Measurements from ENCODE around the gene PTGFR. TPM values are rescaled to one million over a fixed set of nuclear protein-coding genes. Genes with fewer than 3 reads are reported as not detected.

The PTGFR gene
- total and polyA plus RNA-seq, 7 donors, result 0.23 to 3.0 (median 2.1) TPM

DNA sequence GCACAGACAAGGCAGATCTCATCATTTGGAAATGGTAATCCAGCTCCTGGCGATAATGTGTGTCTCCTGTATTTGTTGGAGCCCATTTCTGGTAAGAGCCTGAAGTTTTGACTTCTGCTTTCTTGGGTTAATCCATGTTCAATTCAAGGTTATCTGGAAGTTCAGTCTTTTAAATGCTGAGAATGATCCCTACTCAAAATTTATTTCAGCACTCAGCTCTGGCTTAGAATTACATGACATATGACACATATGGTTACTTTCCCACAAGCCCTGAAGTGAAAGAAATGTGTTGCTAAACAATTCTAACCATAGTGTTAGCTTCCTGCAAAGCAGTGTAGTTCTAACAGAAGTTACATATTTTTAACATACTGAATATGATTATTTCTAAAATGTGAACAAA, 2.7 kb downstream of the PTGFR start:
- peaks cover 0 to 12% (median 2%) of the 10 kb centered on the region in 3 donors for H3K27me3 ChIP-seq
- H3K4me1 ChIP-seq, result peaks cover 0 to 19% (median 11%) of the 10 kb centered on the region in 4 donors
- DNase-seq, result no peak
- 87 to 90% methylated on average over 1 of the region's 1 CpG for WGBS, 2 donors
- H3K27ac ChIP-seq, result no peak overlapping the region
- intact Hi-C loops (cut with DNase I), result no loop called here
- no peak overlapping the region for H3K4me3 ChIP-seq
- H3K36me3 ChIP-seq, result no peaks in the 10 kb centered on the region
- TF ChIP-seq POLR2A (IDR thresholded peaks at IDR 0.05) (no peak), POLR2AphosphoS5 (IDR thresholded peaks at IDR 0.05) (no peak), CTCF (IDR thresholded peaks at IDR 0.05) (no peak), EP300 (IDR thresholded peaks at IDR 0.05) (no peak)
- no peaks in the 10 kb centered on the region for H3K9me3 ChIP-seq

DNA sequence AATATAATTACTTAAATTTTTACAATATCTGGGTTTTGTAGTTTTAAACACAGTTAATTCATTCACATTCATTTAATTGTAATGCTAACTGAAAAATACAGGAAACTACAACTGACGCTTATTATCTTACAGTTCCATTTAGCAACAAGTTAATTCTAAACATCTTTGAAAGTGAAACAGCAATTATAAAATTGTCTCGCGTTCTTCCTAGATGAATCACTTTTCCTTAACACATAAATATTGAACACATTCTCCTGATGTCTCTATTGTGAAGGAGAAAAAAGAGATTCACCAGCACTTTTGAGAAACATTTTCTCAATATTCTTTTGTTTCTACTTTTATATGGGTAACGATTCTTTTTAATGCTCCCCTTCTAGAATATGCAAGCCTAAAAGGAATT, 6.4 kb downstream of the PTGFR start:
- no peak for TF ChIP-seq CTCF (IDR thresholded peaks at IDR 0.05)
- no peak for TF ChIP-seq POLR2A (IDR thresholded peaks at IDR 0.05)
- no peak for TF ChIP-seq EP300 (IDR thresholded peaks at IDR 0.05)
- no peak for TF ChIP-seq POLR2AphosphoS5 (IDR thresholded peaks at IDR 0.05)
- Histone ChIP-seq H3K36me3 (no peaks in the 10 kb centered on the region), H3K27ac (no peak overlapping the region), H3K4me3 (no peak overlapping the region), H3K4me1 (no peaks in the 10 kb centered on the region), H3K27me3 (no peaks in the 10 kb centered on the region), H3K9me3 (no peaks in the 10 kb centered on the region)
- DNase-seq, result no peak
- intact Hi-C loops (cut with DNase I), result no loop called here
- 75 to 77% methylated on average over 4 of the region's 4 CpGs for WGBS, 2 donors

- H3K27ac ChIP-seq, result no peak overlapping the region
- no peaks in the 10 kb centered on the region for H3K4me1 ChIP-seq
- DNase-seq, result no peak
- intact Hi-C loops (cut with DNase I), result no loop called here
- H3K36me3 ChIP-seq, result no peaks in the 10 kb centered on the region
- 27 to 54% methylated on average over 2 of the region's 2 CpGs for whole genome bisulfite sequencing, 2 donors
- H3K27me3 ChIP-seq, result no peaks in the 10 kb centered on the region
- no peak overlapping the region for H3K4me3 ChIP-seq
- H3K9me3 ChIP-seq, result no peaks in the 10 kb centered on the region
- TF ChIP-seq POLR2AphosphoS5 (IDR thresholded peaks at IDR 0.05) (no peak), EP300 (IDR thresholded peaks at IDR 0.05) (no peak), CTCF (IDR thresholded peaks at IDR 0.05) (no peak), POLR2A (IDR thresholded peaks at IDR 0.05) (no peak)
These were observed 9.8 kb downstream of the PTGFR start for GRCh38 chr1:78500529-78500928.

DNA sequence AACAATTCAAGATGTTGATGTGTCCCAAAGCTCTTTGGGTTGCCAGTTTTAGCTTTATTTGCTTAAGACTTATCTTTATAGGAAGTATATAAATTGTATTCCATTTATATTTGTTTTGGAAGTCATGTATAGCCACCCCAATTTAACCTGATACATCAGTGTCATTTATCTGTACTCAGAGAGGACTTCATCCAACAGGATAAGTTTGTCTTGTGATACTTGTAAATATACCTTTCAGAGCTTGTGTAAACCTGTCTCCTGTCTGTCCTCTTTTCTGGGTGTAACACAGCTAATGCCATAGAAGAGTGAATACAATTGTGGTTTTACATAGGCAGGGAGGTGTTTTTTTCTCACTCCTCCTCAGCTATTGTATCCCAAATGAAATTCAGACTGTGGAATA, 10.4 kb downstream of the PTGFR start:
- Histone ChIP-seq H3K9me3 (no peaks in the 10 kb centered on the region), H3K27ac (no peak overlapping the region), H3K4me3 (no peak overlapping the region), H3K4me1 (no peaks in the 10 kb centered on the region), H3K36me3 (no peaks in the 10 kb centered on the region), H3K27me3 (no peaks in the 10 kb centered on the region)
- intact Hi-C loops (cut with DNase I), result no loop called here
- no peak for TF ChIP-seq EP300 (IDR thresholded peaks at IDR 0.05)
- TF ChIP-seq POLR2AphosphoS5 (IDR thresholded peaks at IDR 0.05), result no peak
- no peak for TF ChIP-seq POLR2A (IDR thresholded peaks at IDR 0.05)
- TF ChIP-seq CTCF (IDR thresholded peaks at IDR 0.05), result no peak
- DNase-seq, result no peak

- no peak overlapping the region for H3K27ac ChIP-seq
- no peaks in the 10 kb centered on the region for H3K36me3 ChIP-seq
- H3K4me1 ChIP-seq, result no peaks in the 10 kb centered on the region
- no peaks in the 10 kb centered on the region for H3K27me3 ChIP-seq
- DNase-seq, result no peak
- intact Hi-C loops (cut with DNase I), result no loop called here
- H3K4me3 ChIP-seq, result no peak overlapping the region
- H3K9me3 ChIP-seq, result peaks cover 0 to 8% (median 0%) of the 10 kb centered on the region in 4 donors
- 78 to 85% methylated on average over 3 of the region's 3 CpGs for WGBS, 2 donors
- TF ChIP-seq EP300 (IDR thresholded peaks at IDR 0.05), result no peak
- TF ChIP-seq CTCF (IDR thresholded peaks at IDR 0.05), result no peak
- TF ChIP-seq POLR2A (IDR thresholded peaks at IDR 0.05), result no peak
- TF ChIP-seq POLR2AphosphoS5 (IDR thresholded peaks at IDR 0.05), result no peak
These were observed 20.6 kb downstream of the PTGFR start for GRCh38 chr1:78511334-78511733.
